Occipital lobe (tissue), 2 donors: ENCODE measurements around the gene BAZ2B. TPM values are rescaled to one million over a fixed set of nuclear protein-coding genes. Genes with fewer than 3 reads are reported as not detected.

ENCODE experiments used
- small RNA-seq: library from RNA; depleted of rRNA; stranded (forward); fragments of <200 nt; gene quantifications from one replicate; pipeline ENCODE3, GENCODE V24; 2014
- total RNA-seq: library from RNA; depleted of rRNA; stranded (reverse); fragments of >200 nt; gene quantifications from one replicate; pipeline ENCODE4 v1.2.3, GENCODE V29; 2014

Gene BAZ2B
- total RNA-seq, 1 donor from 2014 or later: 189 TPM

Small RNA genes lying within 50 kb of the gene (small RNA-seq; reads per million reads assigned to genes)
- not detected for gene RF00019

Other genes starting within 250 kb of the BAZ2B start
- 168 TPM for gene MARCHF7, start 96.0 kb upstream of the BAZ2B start, total RNA-seq
- 2.5 TPM for gene CD302, start 181.7 kb upstream of the BAZ2B start, total RNA-seq